ENCODE results near the gene OGFRL1.

Gene OGFRL1

GRCh38 chr6:71333050-71333449 lies 44.4 kb downstream of the OGFRL1 start:
- no peaks in the 10 kb centered on the region for H3K9me2 ChIP-seq (ENCODE audit: low read depth, low read length)
- TF ChIP-seq CTCF (IDR thresholded peaks at IDR 0.05; ENCODE audit: low read length) (no peak), EZH2 (IDR thresholded peaks at IDR 0.05; ENCODE audit: borderline replicate concordance, low read length) (no peak)
- no peaks in the 10 kb centered on the region for H4K20me1 ChIP-seq (ENCODE audit: insufficient read depth, low read length)
- no peaks in the 10 kb centered on the region for H3K9me3 ChIP-seq (ENCODE audit: low read length)
- no peaks in the 10 kb centered on the region for H3K4me1 ChIP-seq (ENCODE audit: insufficient read depth, low read length, severe bottlenecking)
- H3K4me3 ChIP-seq (ENCODE audit: low read depth, low read length, poor library complexity, severe bottlenecking): no peak overlapping the region
- no peak overlapping the region for H2AFZ ChIP-seq (ENCODE audit: low read length)
- no peak overlapping the region for H3K4me2 ChIP-seq (ENCODE audit: low read length)
- no peak overlapping the region for H3K9ac ChIP-seq (ENCODE audit: low read length)
- no peaks in the 10 kb centered on the region for H3K27me3 ChIP-seq (ENCODE audit: insufficient read depth, low read length)
- no peaks in the 10 kb centered on the region for H3F3A ChIP-seq (ENCODE audit: insufficient read depth, low read length)
- H3K36me3 ChIP-seq (ENCODE audit: insufficient read depth, low read length): no peaks in the 10 kb centered on the region
- H3K27ac ChIP-seq (ENCODE audit: low read depth, low read length, poor library complexity, severe bottlenecking): no peak overlapping the region
- H3K79me2 ChIP-seq (ENCODE audit: insufficient read depth, low read length): no peaks in the 10 kb centered on the region

- Histone ChIP-seq H3K9me3 (ENCODE audit: low read length) (no peaks in the 10 kb centered on the region), H3K9me2 (ENCODE audit: low read depth, low read length) (no peaks in the 10 kb centered on the region), H3K27me3 (ENCODE audit: insufficient read depth, low read length) (no peaks in the 10 kb centered on the region), H3K4me1 (ENCODE audit: insufficient read depth, low read length, severe bottlenecking) (no peaks in the 10 kb centered on the region), H4K20me1 (ENCODE audit: insufficient read depth, low read length) (no peaks in the 10 kb centered on the region), H3K4me2 (ENCODE audit: low read length) (no peak overlapping the region), H2AFZ (ENCODE audit: low read length) (no peak overlapping the region), H3F3A (ENCODE audit: insufficient read depth, low read length) (no peaks in the 10 kb centered on the region), H3K79me2 (ENCODE audit: insufficient read depth, low read length) (no peaks in the 10 kb centered on the region), H3K4me3 (ENCODE audit: low read depth, low read length, poor library complexity, severe bottlenecking) (no peak overlapping the region), H3K9ac (ENCODE audit: low read length) (no peak overlapping the region), H3K27ac (ENCODE audit: low read depth, low read length, poor library complexity, severe bottlenecking) (no peak overlapping the region), H3K36me3 (ENCODE audit: insufficient read depth, low read length) (no peaks in the 10 kb centered on the region)
- TF ChIP-seq EZH2 (IDR thresholded peaks at IDR 0.05; ENCODE audit: borderline replicate concordance, low read length) (no peak), CTCF (IDR thresholded peaks at IDR 0.05; ENCODE audit: low read length) (no peak)
Measured at GRCh38 chr6:71333697-71334096, 45.1 kb downstream of the OGFRL1 start.

- Histone ChIP-seq H3K4me3 (ENCODE audit: low read depth, low read length, poor library complexity, severe bottlenecking) (no peak overlapping the region), H3K9ac (ENCODE audit: low read length) (no peak overlapping the region), H3K9me3 (ENCODE audit: low read length) (no peaks in the 10 kb centered on the region)
Measured at GRCh38 chr6:71334768-71335167, 46.2 kb downstream of the OGFRL1 start.

More at GRCh38 chr6:71334768-71335167, 46.2 kb downstream of the OGFRL1 start:
- H4K20me1 ChIP-seq (ENCODE audit: insufficient read depth, low read length): no peaks in the 10 kb centered on the region
- no peaks in the 10 kb centered on the region for H3K9me2 ChIP-seq (ENCODE audit: low read depth, low read length)
- H3K27ac ChIP-seq (ENCODE audit: low read depth, low read length, poor library complexity, severe bottlenecking): no peak overlapping the region
- no peak overlapping the region for H2AFZ ChIP-seq (ENCODE audit: low read length)
- H3F3A ChIP-seq (ENCODE audit: insufficient read depth, low read length): no peaks in the 10 kb centered on the region
- no peaks in the 10 kb centered on the region for H3K36me3 ChIP-seq (ENCODE audit: insufficient read depth, low read length)
- TF ChIP-seq CTCF (IDR thresholded peaks at IDR 0.05; ENCODE audit: low read length): no peak
- TF ChIP-seq EZH2 (IDR thresholded peaks at IDR 0.05; ENCODE audit: borderline replicate concordance, low read length): no peak
- no peaks in the 10 kb centered on the region for H3K79me2 ChIP-seq (ENCODE audit: insufficient read depth, low read length)
- no peaks in the 10 kb centered on the region for H3K27me3 ChIP-seq (ENCODE audit: insufficient read depth, low read length)
- H3K4me1 ChIP-seq (ENCODE audit: insufficient read depth, low read length, severe bottlenecking): no peaks in the 10 kb centered on the region
- H3K4me2 ChIP-seq (ENCODE audit: low read length): no peak overlapping the region
